Activated CD4-positive, alpha-beta T cell treated with anti-CD3 and anti-CD28 coated beads, Interleukin-2, Interleukin-6, amounts not matched to agents 100 ng/mL and 50 ng/mL, durations not matched to agents 16 hours and 8 hours (primary cell): ENCODE results near the gene GOLGA8N.

Source experiments
- DNase-seq: peaks from one replicate; pipeline ENCODE4 v3.0.0-alpha.2; 2020

Gene GOLGA8N

DNA sequence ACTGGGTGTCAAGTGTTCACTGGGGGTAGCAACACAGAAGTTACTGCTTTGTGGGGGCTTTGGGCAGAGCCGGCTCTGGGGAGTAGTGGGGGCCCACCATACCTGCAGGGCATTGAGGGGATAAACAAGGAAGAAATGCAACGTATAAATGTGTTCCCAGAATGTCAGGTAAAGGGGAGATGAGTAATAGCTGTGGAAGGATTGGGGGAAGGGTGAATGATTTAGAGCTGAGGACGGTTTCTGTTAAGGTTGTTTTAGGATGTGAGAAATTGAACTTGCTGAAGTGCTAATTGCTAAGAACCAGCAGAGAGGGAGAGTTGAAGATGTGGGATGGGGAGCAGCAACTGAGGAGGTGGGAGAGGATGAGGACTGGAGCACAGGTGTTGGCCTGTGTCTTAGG, 58.9 kb downstream of the GOLGA8N start:
- DNase-seq = no peak

DNA sequence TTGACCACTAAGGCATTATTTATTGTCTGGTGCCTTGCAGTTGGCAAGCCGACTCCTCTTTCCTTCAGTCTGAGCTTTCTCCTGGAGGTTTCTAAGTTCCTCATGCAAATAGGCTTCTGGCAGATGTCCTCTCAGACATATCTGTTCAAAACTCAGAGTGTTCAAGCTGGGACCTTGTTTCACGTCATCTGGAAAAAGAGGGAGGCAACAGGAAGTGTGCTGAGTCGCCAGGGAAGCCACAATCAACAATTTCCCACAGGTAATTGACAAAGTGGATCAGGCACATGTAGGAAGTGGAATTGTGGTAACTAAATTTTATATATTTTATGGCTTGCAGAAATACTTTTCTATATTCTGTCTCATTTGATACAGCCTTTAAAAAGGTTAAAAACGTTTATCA, 62.8 kb downstream of the GOLGA8N start:
- no peak for DNase-seq

DNA sequence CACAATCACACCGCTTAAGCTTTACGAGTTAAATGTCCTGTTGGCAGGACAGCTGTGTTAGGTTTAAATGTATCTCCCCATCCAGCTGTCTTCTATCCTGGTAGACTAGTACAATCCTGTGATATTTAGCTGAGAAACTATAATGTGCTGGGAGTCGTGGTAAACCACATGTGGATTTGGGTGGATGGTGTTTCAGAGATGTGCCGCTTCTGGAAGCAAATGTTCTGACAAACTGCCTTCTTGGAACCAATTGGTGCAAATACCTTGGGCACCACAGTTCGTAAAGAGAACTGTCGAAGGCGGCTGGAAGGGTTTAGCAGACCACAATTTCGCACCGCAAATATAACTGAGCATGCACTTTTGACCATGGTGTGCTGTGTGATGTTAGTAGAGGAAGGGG, 63.2 kb downstream of the GOLGA8N start:
- DNase-seq = no peak
